Measurements from ENCODE around the gene SLC7A6. TPM values are rescaled to one million over a fixed set of nuclear protein-coding genes. Genes with fewer than 3 reads are reported as not detected.

The SLC7A6 gene
- total and polyA plus RNA-seq, 2 of the 8 experiments (the other 6 are each of a cell fraction or from before 2014, with no cell fraction given): 28.0 to 37.8 TPM

DNA sequence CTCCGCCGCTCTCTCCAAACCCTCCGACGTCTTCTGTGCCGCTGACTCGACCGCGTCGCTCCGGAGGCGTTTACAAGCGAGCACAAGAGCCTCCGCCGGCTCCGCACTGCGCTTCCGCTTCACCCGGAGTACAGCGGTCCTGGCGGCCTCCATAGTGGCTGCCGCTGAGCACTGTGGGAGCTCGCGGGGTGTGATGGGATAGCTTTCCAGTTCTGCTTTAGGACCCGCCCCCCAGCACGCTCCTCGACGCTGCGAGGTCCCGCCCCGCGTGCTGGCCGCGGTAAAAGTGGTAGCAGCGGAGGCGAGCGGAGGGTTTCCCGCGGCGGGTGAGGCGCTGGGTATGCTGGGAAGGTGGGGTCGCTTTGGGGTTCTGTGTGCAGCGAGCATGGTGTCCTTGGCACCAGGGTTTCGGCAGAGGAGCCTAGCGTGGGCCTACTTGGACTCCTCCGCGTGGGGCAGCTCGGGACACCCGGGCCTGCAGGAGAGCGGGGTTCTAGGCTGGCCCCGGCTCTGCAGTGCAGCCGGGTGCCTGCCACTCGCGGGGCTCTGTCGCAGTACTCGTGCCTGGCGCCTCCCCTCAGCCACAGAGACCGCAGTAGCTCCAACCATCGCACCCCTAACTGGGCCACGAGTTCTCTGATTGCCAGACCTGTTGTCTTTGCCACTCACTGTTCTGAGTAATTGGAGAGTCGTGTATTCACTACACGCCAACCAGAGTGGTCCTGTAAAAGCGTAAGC is 46.6 kb downstream of the SLC7A6 start, which contains the start of the genes PRMT7 and SLC7A6OS (continued):
- peak; percentile 78; the same call in 1 of the 2 replicates for TF ChIP-seq POLR2AphosphoS5 (IDR thresholded peaks at IDR 0.05; ENCODE audit: low read depth, low read length)
- TF ChIP-seq SP1 (IDR thresholded peaks at IDR 0.05; ENCODE audit: low read depth, low read length): no peak
- TF ChIP-seq FOSL1 (IDR thresholded peaks at IDR 0.05; ENCODE audit: insufficient read depth, low read depth, low read length): no peak
- TF ChIP-seq CEBPB (IDR thresholded peaks at IDR 0.05; ENCODE audit: low read depth, low read length): no peak
- TF ChIP-seq TBP (IDR thresholded peaks at IDR 0.05; ENCODE audit: low read depth, low read length): peak; percentile 81
- no peak for TF ChIP-seq NANOG (IDR thresholded peaks at IDR 0.05; ENCODE audit: insufficient read depth, low read depth, low read length, poor library complexity, severe bottlenecking)
- no peak for TF ChIP-seq GABPA (IDR thresholded peaks at IDR 0.05; ENCODE audit: borderline replicate concordance, insufficient read depth, low read length)
- no peak for TF ChIP-seq EP300 (IDR thresholded peaks at IDR 0.05; ENCODE audit: borderline replicate concordance in 1 of 2, low read depth in 2 of 2, low read length in 2 of 2)
- no peak for TF ChIP-seq NRF1 (IDR thresholded peaks at IDR 0.05; ENCODE audit: low read depth, low read length)
- no peak for TF ChIP-seq HDAC6 (IDR thresholded peaks at IDR 0.05; ENCODE audit: low read depth, low read length)
- TF ChIP-seq CTCF (IDR thresholded peaks at IDR 0.05; ENCODE audit: control extremely low read depth in 1 of 3, insufficient read depth in 1 of 3, low read depth in 1 of 3, low read length in 3 of 3): peak in 2 of 3 experiments; percentile 14 to 24; a peak in 2 of 4 replicates
- no peak for TF ChIP-seq RFX5 (IDR thresholded peaks at IDR 0.05; ENCODE audit: borderline replicate concordance, low read depth, low read length)
- peak; percentile 91 for TF ChIP-seq YY1 (IDR thresholded peaks at IDR 0.05; ENCODE audit: low read depth, low read length)
- no peak for TF ChIP-seq SP2 (IDR thresholded peaks at IDR 0.05; ENCODE audit: low read length)
- no peak for TF ChIP-seq RXRA (IDR thresholded peaks at IDR 0.05; ENCODE audit: insufficient read depth, low read depth, low read length)
- no peak; the same call in 1 of the 2 replicates for TF ChIP-seq GTF2F1 (IDR thresholded peaks at IDR 0.05; ENCODE audit: borderline replicate concordance, low read depth, low read length)
- TF ChIP-seq RBBP5 (IDR thresholded peaks at IDR 0.05; ENCODE audit: borderline replicate concordance, low read depth, low read length): peak; percentile 91
